Esophagus squamous epithelium (tissue), 4 donors: ENCODE data around the gene SLC38A4.

ENCODE experiments used
- POLR2A ChIP-seq, 4 donors: fragments of 450-650 bp; IDR thresholded peaks; one replicate each; pipeline ENCODE4 v1.6.1; 2017; ENCODE audit warnings: antibody characterized with exemption in 4 of 4, mild to moderate bottlenecking in 4 of 4, moderate library complexity in 3 of 4
- TF ChIP-seq, protein P1 (sequence below), 6 experiments: fragments of 450-650 bp in 4 of 6; fragments of 200-600 bp in 2 of 6; sonication (generic) in 2 of 6; IDR thresholded peaks; one replicate each; pipeline ENCODE4 v1.5.1; 2016 to 2019; ENCODE audit warnings: antibody characterized with exemption in 6 of 6, mild to moderate bottlenecking in 4 of 6, moderate library complexity in 4 of 6

DNA sequence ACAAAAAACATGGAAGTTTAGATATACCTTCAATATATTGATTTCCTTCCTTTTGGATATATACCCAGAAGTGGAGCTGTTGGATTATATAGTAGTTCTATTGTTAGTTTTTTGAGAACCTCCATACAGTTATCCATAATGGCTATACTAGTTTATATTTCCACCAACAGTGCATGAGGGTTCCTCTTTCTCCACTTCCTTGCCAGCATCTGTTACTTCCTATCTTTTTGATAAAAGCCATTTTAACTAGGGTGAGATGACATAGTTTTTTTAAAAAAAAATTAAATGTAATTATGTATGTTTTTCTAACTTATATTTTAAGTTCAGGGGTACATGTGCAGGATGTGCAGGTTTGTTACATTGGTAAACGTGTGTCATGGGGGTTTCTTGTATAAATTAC, 10.0 kb upstream of the SLC38A4 start:
- TF ChIP-seq, protein P1, sequence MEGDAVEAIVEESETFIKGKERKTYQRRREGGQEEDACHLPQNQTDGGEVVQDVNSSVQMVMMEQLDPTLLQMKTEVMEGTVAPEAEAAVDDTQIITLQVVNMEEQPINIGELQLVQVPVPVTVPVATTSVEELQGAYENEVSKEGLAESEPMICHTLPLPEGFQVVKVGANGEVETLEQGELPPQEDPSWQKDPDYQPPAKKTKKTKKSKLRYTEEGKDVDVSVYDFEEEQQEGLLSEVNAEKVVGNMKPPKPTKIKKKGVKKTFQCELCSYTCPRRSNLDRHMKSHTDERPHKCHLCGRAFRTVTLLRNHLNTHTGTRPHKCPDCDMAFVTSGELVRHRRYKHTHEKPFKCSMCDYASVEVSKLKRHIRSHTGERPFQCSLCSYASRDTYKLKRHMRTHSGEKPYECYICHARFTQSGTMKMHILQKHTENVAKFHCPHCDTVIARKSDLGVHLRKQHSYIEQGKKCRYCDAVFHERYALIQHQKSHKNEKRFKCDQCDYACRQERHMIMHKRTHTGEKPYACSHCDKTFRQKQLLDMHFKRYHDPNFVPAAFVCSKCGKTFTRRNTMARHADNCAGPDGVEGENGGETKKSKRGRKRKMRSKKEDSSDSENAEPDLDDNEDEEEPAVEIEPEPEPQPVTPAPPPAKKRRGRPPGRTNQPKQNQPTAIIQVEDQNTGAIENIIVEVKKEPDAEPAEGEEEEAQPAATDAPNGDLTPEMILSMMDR (IDR thresholded peaks at IDR 0.05): no peak
- no peak for TF ChIP-seq POLR2A (IDR thresholded peaks at IDR 0.05)
